Adrenal gland (tissue), 12 donors: ENCODE measurements around the gene ADCY2. TPM values are rescaled to one million over a fixed set of nuclear protein-coding genes. Genes with fewer than 3 reads are reported as not detected.

Source experiments
- DNase-seq, 7 donors: peaks; one replicate each; pipeline ENCODE4 v3.0.0-alpha.2; 2019 to 2020
- H3K27ac ChIP-seq, 5 donors: fragments of 200-600 bp; sonication (generic) in 4 of 5; 1 replicate in 3 of 5; 2 replicates in 2 of 5; pipeline versions ENCODE4 v1.5.1 to v1.8.0; 2016 to 2020; ENCODE audit warnings: mild to moderate bottlenecking in 1 of 5
- H3K27me3 ChIP-seq: fragments of 200-600 bp; 2 replicates; pipeline ENCODE4 v1.8.0; 2021
- H3K36me3 ChIP-seq, 2 donors: fragments of 200-600 bp; replicated peaks in 1 of 2; 1 replicate in 1 of 2; 2 replicates in 1 of 2; pipeline versions ENCODE4 v1.5.1 to v1.8.0; 2018 to 2022
- H3K4me1 ChIP-seq, 2 donors: fragments of 200-600 bp; replicated peaks in 1 of 2; 1 replicate in 1 of 2; 2 replicates in 1 of 2; pipeline versions ENCODE4 v1.5.1 to v1.8.0; 2018 to 2021
- H3K4me3 ChIP-seq, 4 donors: fragments of 200-600 bp; sonication (generic) in 3 of 4; one replicate each; pipeline ENCODE4 v1.5.1; 2016 to 2018
- H3K9me3 ChIP-seq, 3 donors: fragments of 200-600 bp; sonication (generic) in 1 of 3; replicated peaks in 1 of 3; 1 replicate in 2 of 3; 2 replicates in 1 of 3; pipeline versions ENCODE4 v1.5.1 to v1.8.0; 2016 to 2021
- CTCF ChIP-seq, 6 experiments: fragments of 450-650 bp in 4 of 6; fragments of 200-600 bp in 2 of 6; sonication (generic) in 1 of 6; IDR thresholded peaks; 1 replicate in 5 of 6; 2 replicates in 1 of 6; pipeline versions ENCODE4 v1.5.1 to v1.8.0; 2016 to 2021; ENCODE audit warnings: antibody characterized with exemption in 6 of 6, mild to moderate bottlenecking in 2 of 6, moderate library complexity in 1 of 6
- POLR2A ChIP-seq, 2 donors: fragments of 450-650 bp; IDR thresholded peaks; one replicate each; pipeline ENCODE4 v1.6.1; 2017; ENCODE audit warnings: antibody characterized with exemption in 2 of 2, mild to moderate bottlenecking in 2 of 2, moderate library complexity in 1 of 2
- WGBS, 4 donors: extraction: QIAGEN DNeasy Blood & Tissue Kit in 2 of 4; methylation state at CpG; one replicate each; pipeline versions ENCODE4 v1.1.5 to v1.1.7; 2013 to 2017; 5-methylcytosine and 5-hydroxymethylcytosine counted together
- intact Hi-C, 2 donors: fragments of 100-400 bp; cut with DNase I; formaldehyde crosslinking; loops; one replicate each; pipeline versions ENCODE4 v1.14.1 to v1.15.0; 2022 to 2023
- polyA plus RNA-seq, 3 donors: library from polyadenylated mRNA; stranded (reverse); fragments of 200-250 nt in 2 of 3; fragments of 350-450 nt in 1 of 3; fragmentation: Illumina TruSeq in 1 of 3; extraction: RNeasy Lipid Tissue Mini Kit (QIAGEN cat#74804) in 1 of 3; gene quantifications; one replicate each; pipeline ENCODE4 v1.2.3, GENCODE V29; 2013 to 2014
- total RNA-seq, 9 donors: library from RNA; depleted of rRNA in 4 of 9; stranded (reverse); fragments of >200 nt in 4 of 9; fragments of 120-200 nt in 1 of 9; fragmentation: NEBNext Ultra II Directional in 1 of 9; extraction: Animal tissue kit (Norgen Biotek cat#: 25700) in 1 of 9; gene quantifications; one replicate each; pipeline versions ENCODE4 v1.1.0 to v1.2.4, GENCODE V29; 2013 to 2023
- donor health status: healthy with polysubstance abuse.
- donor health status: Bipolar disorder and iron deficiency.
- donor health status: DM: yes; HTN: yes; CAD: no.
- donor health status: DM: no; HTN: no; CAD: no.
- donor health status: DM: no; HTN: no; CAD: no.
- donor health status: DM: yes; HTN: yes; CAD: no.

Gene ADCY2
- total and polyA plus RNA-seq, 12 donors = 0.85 to 6.6 (median 2.3) TPM

DNA sequence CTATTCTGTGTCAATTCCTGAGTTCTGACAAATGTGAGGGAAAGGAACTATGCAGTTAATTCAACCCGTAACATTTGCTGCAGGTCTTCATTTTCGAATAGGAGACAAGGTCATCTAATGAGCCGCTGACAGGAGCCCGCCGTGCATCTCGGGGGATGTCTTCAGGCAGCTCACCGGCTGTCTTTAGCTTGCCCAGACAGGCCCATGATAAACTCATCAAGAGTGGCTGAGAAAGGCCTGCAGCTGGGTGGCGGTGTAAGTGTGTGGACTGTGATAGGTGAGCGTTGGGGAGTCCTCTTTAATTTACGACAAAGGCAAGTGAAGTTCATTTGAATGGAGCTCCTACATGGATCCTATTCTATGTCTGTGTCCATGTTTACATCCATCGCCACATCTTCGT, 190.5 kb downstream of the ADCY2 start:
- Histone ChIP-seq H3K4me3 (no peak overlapping the region), H3K4me1 (no peaks in the 10 kb centered on the region), H3K27ac (no peak overlapping the region), H3K9me3 (no peaks in the 10 kb centered on the region), H3K27me3 (no peaks in the 10 kb centered on the region), H3K36me3 (no peaks in the 10 kb centered on the region)
- DNase-seq = no peak
- intact Hi-C loops = no loop called here
- TF ChIP-seq POLR2A (IDR thresholded peaks at IDR 0.05) (no peak), CTCF (IDR thresholded peaks at IDR 0.05) (no peak)
- WGBS, 4 donors = 85 to 91% (median 86%) methylated on average over 11 to 12 of the region's 12 CpGs

GRCh38 chr5:7589800-7590199, 193.9 kb downstream of the ADCY2 start:
- no peaks in the 10 kb centered on the region for H3K4me1 ChIP-seq
- no peaks in the 10 kb centered on the region for H3K36me3 ChIP-seq
- no peak for TF ChIP-seq POLR2A (IDR thresholded peaks at IDR 0.05)
- no peaks in the 10 kb centered on the region for H3K27me3 ChIP-seq
- intact Hi-C loops = no loop called here
- 66 to 75% (median 72%) methylated on average over 5 of the region's 5 CpGs for WGBS, 4 donors
- DNase-seq = no peak
- H3K9me3 ChIP-seq = no peaks in the 10 kb centered on the region
- no peak overlapping the region for H3K27ac ChIP-seq
- H3K4me3 ChIP-seq = no peak overlapping the region

DNA sequence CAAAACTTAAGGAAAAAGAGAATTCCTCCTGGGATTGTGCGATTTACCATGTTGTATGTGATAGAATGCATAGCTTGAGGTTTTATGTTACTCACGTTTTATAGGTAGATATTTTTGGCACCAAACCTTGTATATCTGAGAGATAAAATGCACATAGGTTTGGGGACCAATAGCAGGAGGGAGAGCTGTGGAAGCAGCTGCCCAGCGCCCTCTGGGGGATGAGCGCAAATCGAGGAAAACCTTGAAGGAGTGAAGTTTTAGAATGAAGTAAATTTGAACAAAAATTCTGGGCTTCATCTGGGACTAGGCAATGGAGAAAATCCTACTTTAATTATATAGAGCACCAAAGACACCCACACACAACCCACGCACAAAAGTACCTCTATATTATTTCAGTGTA, 197.0 kb downstream of the ADCY2 start:
- no peaks in the 10 kb centered on the region for H3K4me1 ChIP-seq
- no peaks in the 10 kb centered on the region for H3K36me3 ChIP-seq
- H3K27ac ChIP-seq = no peak overlapping the region
- DNase-seq = no peak
- TF ChIP-seq POLR2A (IDR thresholded peaks at IDR 0.05) = no peak
- TF ChIP-seq CTCF (IDR thresholded peaks at IDR 0.05) = peak in 1 of 6 experiments; percentile 27
- no peaks in the 10 kb centered on the region for H3K9me3 ChIP-seq
- 54 to 62% (median 56%) methylated on average over 6 of the region's 6 CpGs for WGBS, 4 donors
- no peak overlapping the region for H3K4me3 ChIP-seq
- intact Hi-C loops = no loop called here
- no peaks in the 10 kb centered on the region for H3K27me3 ChIP-seq

GRCh38 chr5:7597059-7597642, 201.2 kb downstream of the ADCY2 start:
- intact Hi-C loops = no loop called here
- Histone ChIP-seq H3K4me1 (no peaks in the 10 kb centered on the region), H3K36me3 (no peaks in the 10 kb centered on the region), H3K27me3 (no peaks in the 10 kb centered on the region), H3K9me3 (no peaks in the 10 kb centered on the region), H3K27ac (no peak overlapping the region), H3K4me3 (no peak overlapping the region)
- TF ChIP-seq POLR2A (IDR thresholded peaks at IDR 0.05) (no peak), CTCF (IDR thresholded peaks at IDR 0.05) (no peak)
- DNase-seq = no peak
- 67 to 72% (median 71%) methylated on average over 4 to 6 of the region's 6 CpGs for WGBS, 4 donors

DNA sequence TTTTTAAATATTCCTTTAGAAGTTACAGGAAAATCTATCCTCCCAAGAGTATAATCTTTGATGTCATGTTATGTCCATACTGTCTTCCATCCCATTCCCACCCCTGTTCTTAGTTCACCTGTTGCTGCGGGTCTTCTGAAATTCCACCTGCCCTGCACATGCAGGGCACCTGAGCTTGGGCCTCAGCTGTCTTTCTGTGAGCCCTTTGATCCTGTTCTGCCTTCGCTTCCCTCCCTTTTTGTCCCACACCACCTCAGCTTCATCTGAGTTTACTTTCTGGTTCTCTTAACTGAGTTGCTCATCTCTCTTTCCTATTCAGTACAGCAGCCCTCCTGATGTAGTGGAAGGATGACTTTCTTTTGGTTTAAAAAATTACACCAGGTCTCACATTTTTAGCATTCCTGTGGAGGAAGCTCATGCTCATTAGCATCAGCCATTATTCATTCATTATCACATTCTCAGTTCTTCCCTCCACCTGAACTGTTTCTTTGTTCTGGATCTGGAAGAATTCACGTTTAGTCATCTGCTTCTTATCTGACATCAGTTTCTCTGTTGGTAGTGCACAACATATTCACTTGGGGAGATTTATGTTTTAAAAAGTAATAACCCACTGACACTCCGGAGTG, 211.0 kb downstream of the ADCY2 start:
- intact Hi-C loops = no loop called here
- 62 to 75% (median 74%) methylated on average over 4 of the region's 4 CpGs for WGBS, 4 donors

More for the DNA sequence above, 211.0 kb downstream of the ADCY2 start:
- no peaks in the 10 kb centered on the region for H3K4me1 ChIP-seq
- no peaks in the 10 kb centered on the region for H3K36me3 ChIP-seq
- H3K4me3 ChIP-seq = no peak overlapping the region
- no peaks in the 10 kb centered on the region for H3K27me3 ChIP-seq
- no peak overlapping the region for H3K27ac ChIP-seq
- no peak for TF ChIP-seq CTCF (IDR thresholded peaks at IDR 0.05)
- TF ChIP-seq POLR2A (IDR thresholded peaks at IDR 0.05) = no peak
- no peak for DNase-seq
- no peaks in the 10 kb centered on the region for H3K9me3 ChIP-seq
